T-helper 2 cell (primary cell): ENCODE data around the gene KLRK1.
"Not testable (repeated sequence)": the region's sequence is repeated elsewhere in the genome, so short reads cannot be mapped to it uniquely, and the experiment has no call there.

Source experiments
- DNase-seq, 5 experiments: peaks; one replicate each; pipeline versions ENCODE4 v3.0.0 to v3.0.0-alpha.2; 2012 to 2022

KLRK1 gene

GRCh38 chr12:10388624-10389413 lies 1.0 kb downstream of the KLRK1 start:
- no peak for DNase-seq

- DNase-seq = not testable (repeated sequence)
Measured at GRCh38 chr12:10387498-10387897, 2.3 kb downstream of the KLRK1 start.

- DNase-seq = no peak
Measured at GRCh38 chr12:10386857-10387256, 3.0 kb downstream of the KLRK1 start.

GRCh38 chr12:10385166-10385613 lies 4.7 kb downstream of the KLRK1 start:
- no peak for DNase-seq

GRCh38 chr12:10384191-10384590 lies 5.7 kb downstream of the KLRK1 start:
- no peak for DNase-seq

- DNase-seq = no peak
Measured at GRCh38 chr12:10381928-10382628, 7.8 kb downstream of the KLRK1 start.

GRCh38 chr12:10378737-10379136 lies 11.1 kb downstream of the KLRK1 start:
- not testable (repeated sequence) for DNase-seq

- no peak for DNase-seq
Measured at GRCh38 chr12:10374624-10375018, 15.2 kb downstream of the KLRK1 start.

- no peak for DNase-seq
Measured at GRCh38 chr12:10372559-10372958, 17.3 kb downstream of the KLRK1 start.

- not testable (repeated sequence) for DNase-seq
Measured at GRCh38 chr12:10371893-10372535, 17.8 kb downstream of the KLRK1 start.

- DNase-seq = peak in 1 of 5 experiments; percentile 54
Measured at GRCh38 chr12:10369557-10370415, 20.1 kb downstream of the KLRK1 start.

GRCh38 chr12:10368206-10369171 lies 21.4 kb downstream of the KLRK1 start:
- DNase-seq = no peak

GRCh38 chr12:10367714-10368113 lies 22.1 kb downstream of the KLRK1 start:
- not testable (repeated sequence) for DNase-seq

GRCh38 chr12:10366875-10367274 lies 23.0 kb downstream of the KLRK1 start:
- DNase-seq = peak in 1 of 5 experiments; percentile 6

GRCh38 chr12:10365696-10366405 lies 24.0 kb downstream of the KLRK1 start:
- peak in 1 of 5 experiments; percentile 4 for DNase-seq

GRCh38 chr12:10364815-10365622 lies 24.8 kb downstream of the KLRK1 start:
- DNase-seq = peak in 3 of 5 experiments; percentile 35 to 87 (median 65)

GRCh38 chr12:10363914-10364814 lies 25.7 kb downstream of the KLRK1 start:
- DNase-seq = peak in 2 of 5 experiments; percentile 24 to 32

GRCh38 chr12:10363658-10363913 lies 26.3 kb downstream of the KLRK1 start:
- no peak for DNase-seq
